BJ (cell line): ENCODE data around the gene NDUFV2. TPM values are rescaled to one million over a fixed set of nuclear protein-coding genes. Genes with fewer than 3 reads are reported as not detected.

Experiments
- CTCF ChIA-PET: fragments of 350-600 bp; formaldehyde crosslinking; extraction: SDS; loops from one replicate; lab custom pipeline; 2021; ENCODE audit warnings: antibody characterized with exemption, inconsistent platforms; lab: Yijun Ruan, JAX
- POLR2A ChIA-PET: fragments of 300-600 bp; sonication (Branson Sonifier 250); formaldehyde crosslinking; extraction: SDS; loops from one replicate; lab custom pipeline; 2021; ENCODE audit warnings: antibody characterized with exemption; lab: Charles Lee
- DNase-seq: peaks from one replicate; pipeline ENCODE4 v3.0.0-alpha.2; 2011; ENCODE audit warnings: low read depth
- H3K27me3 ChIP-seq: 2 replicates; pipeline ENCODE4 v1.6.0; 2011; ENCODE audit warnings: low read length; ENCODE audit not compliant: control insufficient read depth, insufficient read depth
- H3K36me3 ChIP-seq: 2 replicates; pipeline ENCODE4 v1.5.1; 2011; ENCODE audit warnings: low read length; ENCODE audit not compliant: control insufficient read depth, insufficient read depth
- H3K4me3 ChIP-seq: 2 replicates; pipeline ENCODE4 v1.5.1; 2011; ENCODE audit warnings: low read depth, mild to moderate bottlenecking, control low read depth, low read length
- polyA plus RNA-seq: library from polyadenylated mRNA; depleted of rRNA; stranded (reverse); fragments of >200 nt; gene quantifications from 2 replicates; pipeline ENCODE4 v1.2.3, GENCODE V29; 2011
- TF ChIP-seq, protein P1 (sequence below): IDR thresholded peaks from 2 replicates; pipeline ENCODE4 v1.5.1; 2011; ENCODE audit warnings: low read depth, mild to moderate bottlenecking, control low read depth, inconsistent platforms, low read length, moderate library complexity; ENCODE audit not compliant: insufficient read depth

Gene NDUFV2
- polyA plus RNA-seq, 1 experiment: 70.0 TPM

DNA sequence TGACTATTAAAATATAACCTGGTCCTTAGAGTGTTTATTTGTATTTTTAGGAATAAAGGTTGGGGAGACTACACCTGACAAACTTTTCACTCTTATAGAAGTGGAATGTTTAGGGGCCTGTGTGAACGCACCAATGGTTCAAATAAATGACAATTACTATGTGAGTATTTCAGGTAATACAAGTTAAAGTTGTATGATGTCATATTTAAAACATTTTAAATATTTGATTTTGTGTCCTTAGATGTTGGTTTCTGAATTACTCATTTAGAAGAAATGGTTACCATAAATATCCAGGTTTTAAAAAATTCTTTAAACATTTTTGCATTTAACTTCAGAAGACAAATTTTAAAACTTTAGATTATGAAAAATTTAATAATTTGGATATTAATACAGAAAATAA, 22.3 kb downstream of the NDUFV2 start:
- Histone ChIP-seq H3K4me3 (no peak overlapping the region), H3K27me3 (no peaks in the 10 kb centered on the region), H3K36me3 (peaks cover 9% of the 10 kb centered on the region)
- CTCF ChIA-PET: no interaction called here
- POLR2A ChIA-PET: no interaction called here
- DNase-seq: no peak
- TF ChIP-seq, protein P1, sequence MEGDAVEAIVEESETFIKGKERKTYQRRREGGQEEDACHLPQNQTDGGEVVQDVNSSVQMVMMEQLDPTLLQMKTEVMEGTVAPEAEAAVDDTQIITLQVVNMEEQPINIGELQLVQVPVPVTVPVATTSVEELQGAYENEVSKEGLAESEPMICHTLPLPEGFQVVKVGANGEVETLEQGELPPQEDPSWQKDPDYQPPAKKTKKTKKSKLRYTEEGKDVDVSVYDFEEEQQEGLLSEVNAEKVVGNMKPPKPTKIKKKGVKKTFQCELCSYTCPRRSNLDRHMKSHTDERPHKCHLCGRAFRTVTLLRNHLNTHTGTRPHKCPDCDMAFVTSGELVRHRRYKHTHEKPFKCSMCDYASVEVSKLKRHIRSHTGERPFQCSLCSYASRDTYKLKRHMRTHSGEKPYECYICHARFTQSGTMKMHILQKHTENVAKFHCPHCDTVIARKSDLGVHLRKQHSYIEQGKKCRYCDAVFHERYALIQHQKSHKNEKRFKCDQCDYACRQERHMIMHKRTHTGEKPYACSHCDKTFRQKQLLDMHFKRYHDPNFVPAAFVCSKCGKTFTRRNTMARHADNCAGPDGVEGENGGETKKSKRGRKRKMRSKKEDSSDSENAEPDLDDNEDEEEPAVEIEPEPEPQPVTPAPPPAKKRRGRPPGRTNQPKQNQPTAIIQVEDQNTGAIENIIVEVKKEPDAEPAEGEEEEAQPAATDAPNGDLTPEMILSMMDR: no peak

DNA sequence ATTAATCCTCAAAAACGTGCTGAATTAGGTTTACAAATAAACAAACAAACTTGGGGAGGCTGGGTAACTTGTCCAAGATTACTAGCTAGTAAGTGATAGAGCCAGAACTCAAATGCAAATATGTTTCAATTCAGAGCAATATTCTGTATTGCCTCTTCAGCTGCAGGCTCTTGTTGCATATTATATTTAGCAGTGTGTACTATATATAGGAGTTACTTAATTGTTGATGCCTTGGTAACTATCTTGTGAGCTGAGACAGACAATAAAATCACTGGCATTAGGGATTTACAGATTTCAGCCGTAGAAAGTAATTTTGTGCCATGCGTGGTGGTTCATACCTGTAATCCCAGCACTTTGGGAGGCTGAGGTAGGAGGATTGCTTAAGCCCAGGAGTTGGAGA, 23.8 kb downstream of the NDUFV2 start:
- TF ChIP-seq, protein P1: no peak
- no peak for DNase-seq
- no peak overlapping the region for H3K4me3 ChIP-seq
- H3K36me3 ChIP-seq: peaks cover 9% of the 10 kb centered on the region
- CTCF ChIA-PET: interaction anchor here (1.1 to 1.6 kb wide), 2 partner anchors 12 to 53 kb away, joined by 3 to 8 read pairs; no protein-coding TSS in a partner anchor
- POLR2A ChIA-PET: no interaction called here
- H3K27me3 ChIP-seq: no peaks in the 10 kb centered on the region

DNA sequence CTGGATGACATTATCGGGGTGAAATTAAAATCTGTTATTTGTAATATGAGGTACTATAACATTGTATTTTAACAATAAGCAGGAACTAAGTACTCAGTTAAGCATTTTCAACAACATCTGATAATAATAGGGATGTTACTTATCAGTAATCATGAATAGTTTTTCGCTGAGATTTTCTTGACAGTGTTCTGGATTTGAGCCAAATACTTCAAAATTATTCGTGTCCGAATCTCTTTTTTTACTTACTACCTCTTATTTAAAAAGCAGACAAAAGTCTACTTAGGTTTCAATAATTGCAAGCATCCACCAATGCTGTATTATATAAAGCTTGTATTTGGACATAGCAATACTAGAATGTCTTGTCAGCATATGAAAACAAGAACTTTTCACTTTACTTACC, 27.7 kb downstream of the NDUFV2 start:
- H3K27me3 ChIP-seq: no peaks in the 10 kb centered on the region
- TF ChIP-seq, protein P1: no peak
- ChIA-PET CTCF (no interaction called here), POLR2A (no interaction called here)
- no peak overlapping the region for H3K4me3 ChIP-seq
- H3K36me3 ChIP-seq: peaks cover 6% of the 10 kb centered on the region
- no peak for DNase-seq

DNA sequence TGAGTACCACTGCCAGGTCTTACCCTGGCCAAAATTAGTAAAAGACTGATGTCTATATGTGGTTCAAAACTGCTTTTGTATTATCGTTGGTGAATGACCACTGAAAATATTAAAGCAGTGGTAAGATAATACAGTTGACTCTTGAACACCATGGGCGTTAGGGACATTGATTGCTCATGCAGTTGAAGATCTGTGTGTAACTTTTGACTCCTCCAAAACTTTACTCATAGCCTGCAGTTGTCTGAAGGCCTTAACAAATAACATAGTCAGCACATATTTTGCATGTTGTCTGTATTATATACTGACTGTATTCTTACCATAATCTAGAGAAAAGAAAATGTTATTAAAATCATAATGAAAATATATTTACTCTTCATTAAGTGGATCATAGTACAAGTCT, 28.3 kb downstream of the NDUFV2 start:
- POLR2A ChIA-PET: no interaction called here
- CTCF ChIA-PET: interaction anchor here (1.2 kb wide), 1 partner anchor 20 kb away, joined by 4 read pairs; no protein-coding TSS in a partner anchor
- TF ChIP-seq, protein P1: no peak
- no peak overlapping the region for H3K4me3 ChIP-seq
- no peaks in the 10 kb centered on the region for H3K27me3 ChIP-seq
- peaks cover 6% of the 10 kb centered on the region for H3K36me3 ChIP-seq
- no peak for DNase-seq

DNA sequence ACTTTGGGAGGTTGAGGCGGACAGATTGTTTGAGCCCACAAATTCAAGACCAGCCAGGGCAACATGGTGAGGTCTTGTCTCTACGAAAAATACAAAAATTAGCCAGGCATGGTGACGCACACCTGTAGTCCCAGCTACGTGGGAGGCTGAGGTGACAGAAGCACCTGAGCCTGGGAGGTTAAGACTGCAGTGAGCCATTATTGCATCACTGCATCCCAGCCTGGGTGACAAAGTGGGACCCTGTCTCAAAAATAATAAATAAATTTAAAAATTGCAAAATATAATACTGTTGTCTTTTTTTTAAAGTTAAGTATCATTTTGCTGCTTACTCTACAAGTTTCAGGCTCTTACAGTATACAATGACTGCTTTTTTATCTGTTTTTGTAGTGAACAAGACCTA, 30.1 kb downstream of the NDUFV2 start:
- DNase-seq: no peak
- H3K36me3 ChIP-seq: peaks cover 3% of the 10 kb centered on the region
- no peaks in the 10 kb centered on the region for H3K27me3 ChIP-seq
- ChIA-PET CTCF (no interaction called here), POLR2A (no interaction called here)
- TF ChIP-seq, protein P1: no peak
- H3K4me3 ChIP-seq: no peak overlapping the region
